ENCODE results near the gene PCSK6.
"Not testable (repeated sequence)": the region's sequence is repeated elsewhere in the genome, so short reads cannot be mapped to it uniquely, and the experiment has no call there.

PCSK6 gene

GRCh38 chr15:101378171-101378755, 111.2 kb downstream of the PCSK6 start:
- no peak for DNase-seq (ENCODE audit: low read depth in 1 of 2, low spot score in 1 of 2)
- Histone ChIP-seq H3K27me3 (ENCODE audit: insufficient read depth, poor library complexity, severe bottlenecking) (no peaks in the 10 kb centered on the region), H3K27ac (replicated peaks) (no peak overlapping the region), H3K4me3 (replicated peaks; ENCODE audit: insufficient read depth, low read length) (no peak overlapping the region)
- TF ChIP-seq GABPA (IDR thresholded peaks at IDR 0.05; ENCODE audit: low read depth) (no peak), REST (IDR thresholded peaks at IDR 0.05; ENCODE audit: insufficient replicate concordance, low read depth) (no peak), POLR2AphosphoS5 (IDR thresholded peaks at IDR 0.05; ENCODE audit: low read depth) (no peak), SPI1 (IDR thresholded peaks at IDR 0.05; ENCODE audit: borderline replicate concordance, low read depth) (no peak)
- TF ChIP-seq, protein P1, sequence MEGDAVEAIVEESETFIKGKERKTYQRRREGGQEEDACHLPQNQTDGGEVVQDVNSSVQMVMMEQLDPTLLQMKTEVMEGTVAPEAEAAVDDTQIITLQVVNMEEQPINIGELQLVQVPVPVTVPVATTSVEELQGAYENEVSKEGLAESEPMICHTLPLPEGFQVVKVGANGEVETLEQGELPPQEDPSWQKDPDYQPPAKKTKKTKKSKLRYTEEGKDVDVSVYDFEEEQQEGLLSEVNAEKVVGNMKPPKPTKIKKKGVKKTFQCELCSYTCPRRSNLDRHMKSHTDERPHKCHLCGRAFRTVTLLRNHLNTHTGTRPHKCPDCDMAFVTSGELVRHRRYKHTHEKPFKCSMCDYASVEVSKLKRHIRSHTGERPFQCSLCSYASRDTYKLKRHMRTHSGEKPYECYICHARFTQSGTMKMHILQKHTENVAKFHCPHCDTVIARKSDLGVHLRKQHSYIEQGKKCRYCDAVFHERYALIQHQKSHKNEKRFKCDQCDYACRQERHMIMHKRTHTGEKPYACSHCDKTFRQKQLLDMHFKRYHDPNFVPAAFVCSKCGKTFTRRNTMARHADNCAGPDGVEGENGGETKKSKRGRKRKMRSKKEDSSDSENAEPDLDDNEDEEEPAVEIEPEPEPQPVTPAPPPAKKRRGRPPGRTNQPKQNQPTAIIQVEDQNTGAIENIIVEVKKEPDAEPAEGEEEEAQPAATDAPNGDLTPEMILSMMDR (IDR thresholded peaks at IDR 0.05; ENCODE audit: insufficient read depth, low read length): no peak

DNA sequence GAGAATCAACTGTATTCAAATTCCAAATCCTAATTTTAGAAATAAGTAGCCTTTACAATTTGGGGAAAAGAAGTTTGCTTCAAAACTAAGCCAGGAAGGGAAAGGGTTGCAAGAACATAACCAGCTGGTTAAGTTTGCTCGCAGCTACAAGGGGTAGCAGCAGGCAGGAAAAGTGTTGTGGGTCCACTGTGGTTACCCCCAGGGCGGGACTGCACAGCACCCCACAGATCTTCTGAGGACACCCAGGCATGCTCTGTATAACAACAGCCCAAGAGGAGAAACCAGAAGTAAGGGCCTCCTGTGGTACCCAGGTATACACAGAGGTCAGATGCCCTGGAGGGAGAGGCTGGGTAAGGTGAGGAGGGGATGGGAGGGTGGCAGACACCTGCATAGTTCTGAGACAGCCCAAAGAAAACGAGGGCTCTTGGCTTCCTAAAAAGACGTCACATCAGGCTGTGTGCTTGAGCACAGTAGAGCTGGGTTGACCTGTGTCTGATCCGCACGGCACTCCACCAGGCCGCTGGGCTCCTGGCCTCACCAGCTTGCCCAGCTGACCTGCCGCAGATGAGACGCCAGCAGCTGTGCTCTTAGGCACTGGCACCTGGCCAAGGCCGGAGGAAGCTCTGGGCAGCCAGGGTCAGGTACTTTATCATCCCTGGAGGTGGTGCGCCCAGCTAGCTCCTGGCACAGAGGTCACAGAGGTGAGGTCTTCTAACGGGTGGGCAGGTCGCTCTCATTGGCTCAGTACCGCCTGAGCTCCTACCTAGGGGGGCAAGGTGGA, 112.7 kb downstream of the PCSK6 start:
- Histone ChIP-seq H3K27ac (replicated peaks) (no peak overlapping the region), H3K27me3 (ENCODE audit: insufficient read depth, poor library complexity, severe bottlenecking) (no peaks in the 10 kb centered on the region), H3K4me3 (replicated peaks; ENCODE audit: insufficient read depth, low read length) (no peak overlapping the region)
- TF ChIP-seq POLR2AphosphoS5 (IDR thresholded peaks at IDR 0.05; ENCODE audit: low read depth) (no peak), SPI1 (IDR thresholded peaks at IDR 0.05; ENCODE audit: borderline replicate concordance, low read depth) (no peak), GABPA (IDR thresholded peaks at IDR 0.05; ENCODE audit: low read depth) (no peak), REST (IDR thresholded peaks at IDR 0.05; ENCODE audit: insufficient replicate concordance, low read depth) (no peak)
- TF ChIP-seq, protein P1 (IDR thresholded peaks at IDR 0.05; ENCODE audit: insufficient read depth, low read length): no peak
- no peak for DNase-seq (ENCODE audit: low read depth in 1 of 2, low spot score in 1 of 2)

- not testable (repeated sequence) for DNase-seq (ENCODE audit: low read depth in 1 of 2, low spot score in 1 of 2); H3K4me3 ChIP-seq (replicated peaks; ENCODE audit: insufficient read depth, low read length); H3K27me3 ChIP-seq (ENCODE audit: insufficient read depth, poor library complexity, severe bottlenecking); H3K27ac ChIP-seq (replicated peaks)
Measured at GRCh38 chr15:101375006-101375405, 114.5 kb downstream of the PCSK6 start.

DNA sequence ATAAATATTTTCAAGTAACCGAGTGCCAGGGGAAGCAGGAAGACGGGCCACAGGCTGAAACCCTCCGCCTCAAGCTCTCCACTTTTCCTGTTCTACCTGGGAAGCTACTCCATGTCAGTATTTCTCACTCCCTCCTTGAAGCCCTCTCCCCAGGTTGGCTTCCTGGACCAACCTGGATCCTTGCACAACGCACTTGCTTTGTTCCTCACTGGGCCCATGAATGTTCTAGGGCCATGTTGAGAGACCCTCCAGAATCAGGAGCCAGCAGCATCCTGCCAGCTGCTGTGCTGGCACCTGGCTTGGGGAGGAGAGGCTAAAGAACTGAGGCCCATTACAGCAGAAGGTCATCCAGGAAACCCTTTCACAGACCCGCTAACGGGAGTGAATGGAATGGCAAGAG, 115.2 kb downstream of the PCSK6 start:
- DNase-seq (ENCODE audit: low read depth in 1 of 2, low spot score in 1 of 2): no peak
- no peaks in the 10 kb centered on the region for H3K27me3 ChIP-seq (ENCODE audit: insufficient read depth, poor library complexity, severe bottlenecking)
- H3K27ac ChIP-seq (replicated peaks): no peak overlapping the region
- TF ChIP-seq POLR2AphosphoS5 (IDR thresholded peaks at IDR 0.05; ENCODE audit: low read depth): no peak
- TF ChIP-seq GABPA (IDR thresholded peaks at IDR 0.05; ENCODE audit: low read depth): no peak
- TF ChIP-seq REST (IDR thresholded peaks at IDR 0.05; ENCODE audit: insufficient replicate concordance, low read depth): no peak
- no peak for TF ChIP-seq SPI1 (IDR thresholded peaks at IDR 0.05; ENCODE audit: borderline replicate concordance, low read depth)
- TF ChIP-seq, protein P1 (IDR thresholded peaks at IDR 0.05; ENCODE audit: insufficient read depth, low read length): no peak
- no peak overlapping the region for H3K4me3 ChIP-seq (replicated peaks; ENCODE audit: insufficient read depth, low read length)

Data from HL-60 (cell line).